GM12878 (cell line): ENCODE measurements around the gene WHRN. TPM values are rescaled to one million over a fixed set of nuclear protein-coding genes. Genes with fewer than 3 reads are reported as not detected.

Source experiments
- ATAC-seq: fragments of 200-7000 bp; cut with Tn5 transposase; 3 replicates; pipeline ENCODE4 v1.9.1; 2020; ENCODE audit warnings: mild to moderate bottlenecking, moderate library complexity
- BruUV-seq: library from RNA; stranded (reverse); fragments of 400-500 nt; replicated peaks from 2 replicates; lab custom pipeline; 2021; lab: Mats Ljungman, UMichigan
- CTCF ChIA-PET: fragments of 300-600 bp; sonication (Branson Sonifier 250); formaldehyde crosslinking; extraction: SDS; loops from one replicate; lab custom pipeline; 2021; ENCODE audit warnings: inconsistent platforms; lab: Yijun Ruan, JAX
- POLR2A ChIA-PET: fragments of 350-600 bp; formaldehyde crosslinking; extraction: SDS; loops from one replicate; lab custom pipeline; 2021; ENCODE audit warnings: inconsistent platforms; lab: Charles Lee
- RAD21 ChIA-PET: fragments of 300-600 bp; sonication (Branson Sonifier 250); formaldehyde crosslinking; loops from one replicate; lab custom pipeline; 2023; ENCODE audit warnings: antibody characterized with exemption; ENCODE audit not compliant: unreplicated experiment; lab: Charles Lee
- SMC1A ChIA-PET: fragments of 300-600 bp; sonication (Branson Sonifier 250); formaldehyde crosslinking; loops from one replicate; lab custom pipeline; 2023; ENCODE audit not compliant: unreplicated experiment, uncharacterized antibody; lab: Charles Lee
- DNase-seq: peaks from one replicate; pipeline ENCODE4 v3.0.0-alpha.2; 2011; ENCODE audit warnings: low read depth, low spot score
- FAIRE-seq: peaks from 3 replicates; lab custom pipeline; 2011; peaks lifted over from hg19 to GRCh38; lab: Jason Lieb, UNC
- H2AFZ ChIP-seq: 2 replicates; pipeline ENCODE4 v1.6.0; 2011; ENCODE audit warnings: low read depth, low read length, control low read depth; ENCODE audit not compliant: control insufficient read depth
- H3K27ac ChIP-seq: 2 replicates; pipeline ENCODE4 v1.5.1; 2011; ENCODE audit warnings: control low read depth; ENCODE audit not compliant: control insufficient read depth, insufficient read depth
- H3K27me3 ChIP-seq, 2 experiments: replicated peaks in 1 of 2; 2 replicates each; pipeline versions ENCODE4 v1.6.0 to v1.6.1; 2011; ENCODE audit warnings: low read length in 1 of 2; ENCODE audit not compliant: control insufficient read depth in 2 of 2, insufficient read depth in 2 of 2
- H3K36me3 ChIP-seq, 2 experiments: 2 replicates each; pipeline ENCODE4 v1.5.1; 2011; ENCODE audit warnings: low read length in 1 of 2; ENCODE audit not compliant: control insufficient read depth in 2 of 2, insufficient read depth in 2 of 2
- H3K4me1 ChIP-seq: 2 replicates; pipeline ENCODE4 v1.6.1; 2011; ENCODE audit warnings: mild to moderate bottlenecking, low read length, moderate library complexity, mixed read lengths; ENCODE audit not compliant: control insufficient read depth, insufficient read depth
- H3K4me2 ChIP-seq: 2 replicates; pipeline ENCODE4 v1.6.0; 2011; ENCODE audit warnings: control low read depth; ENCODE audit not compliant: control insufficient read depth, insufficient read depth
- H3K4me3 ChIP-seq: fragments of 200-600 bp; sonication (generic); 2 replicates; pipeline ENCODE4 v1.5.1; 2016
- H3K79me2 ChIP-seq: 2 replicates; pipeline ENCODE4 v1.6.0; 2011; ENCODE audit warnings: low read length; ENCODE audit not compliant: control insufficient read depth, insufficient read depth
- H3K9ac ChIP-seq: 2 replicates; pipeline ENCODE4 v1.8.0; 2011; ENCODE audit warnings: low read length, control low read depth, mixed read lengths; ENCODE audit not compliant: control insufficient read depth, insufficient read depth
- H3K9me3 ChIP-seq: replicated peaks from 3 replicates; pipeline ENCODE4 v1.5.1; 2011; ENCODE audit warnings: mild to moderate bottlenecking, low read length; ENCODE audit not compliant: control insufficient read depth, insufficient read depth
- H4K20me1 ChIP-seq: 2 replicates; pipeline ENCODE4 v1.6.0; 2011; ENCODE audit not compliant: control insufficient read depth, insufficient read depth
- PKNOX1 ChIP-seq: fragments of 450-650 bp; IDR thresholded peaks from 2 replicates; pipeline ENCODE4 v1.6.1; 2016; ENCODE audit warnings: mild to moderate bottlenecking
- SPI1 ChIP-seq: IDR thresholded peaks from 2 replicates; pipeline ENCODE4 v1.6.1; 2011; ENCODE audit warnings: low read depth, mild to moderate bottlenecking, low read length, moderate library complexity, borderline replicate concordance; ENCODE audit not compliant: insufficient read depth
- USF1 ChIP-seq: IDR thresholded peaks from 2 replicates; pipeline ENCODE4 v1.6.1; 2011; ENCODE audit warnings: borderline replicate concordance, low read depth, mild to moderate bottlenecking, moderate library complexity, mixed read lengths, low read length; ENCODE audit not compliant: insufficient read depth; ENCODE audit errors: extremely low read length
- WGBS: methylation state at CpG from one replicate; pipeline ENCODE4 v1.1.6; 2016; ENCODE audit warnings: low lambda C conversion rate; ENCODE audit not compliant: insufficient replicate concordance, insufficient coverage; ENCODE audit errors: missing lambda C conversion rate; 5-methylcytosine and 5-hydroxymethylcytosine counted together
- in situ Hi-C: fragments of 300-500 bp; cut with MboI; formaldehyde crosslinking; loops from 9 replicates; pipeline ENCODE4 v1.14.3; 2018; ENCODE audit warnings: mixed read lengths
- intact Hi-C: fragments of 100-400 bp; cut with micrococcal nuclease; formaldehyde crosslinking; loops from one replicate; pipeline ENCODE4 v1.14.2; 2022; ENCODE audit not compliant: unreplicated experiment
- polyA plus RNA-seq, 11 experiments: library from polyadenylated mRNA; depleted of rRNA in 4 of 11; unstranded in 6 of 11; stranded (reverse) in 5 of 11; fragments of >200 nt; fragmentation: Nextera tagmentation in 4 of 11; fragmentation: Illumina TruSeq in 1 of 11; extraction: Ambion mirVana in 4 of 11; extraction: Trizol in 1 of 11; gene quantifications; 1 replicate in 1 of 11; 2 replicates in 10 of 11; pipeline versions ENCODE4 v1.2.1 to v1.2.3, GENCODE V29; 2011 to 2016; ENCODE audit warnings: inconsistent platforms in 2 of 11, missing spikeins in 2 of 11, low read depth in 1 of 11
- total RNA-seq, 4 experiments: library from RNA; depleted of rRNA in 3 of 4; stranded (reverse); fragments of >200 nt in 3 of 4; fragmentation: Illumina TruSeq in 1 of 4; extraction: Trizol in 1 of 4; gene quantifications; 2 replicates each; pipeline versions ENCODE4 v1.2.1 to v1.2.3, GENCODE V29; 2013 to 2021

The WHRN gene
- total and polyA plus RNA-seq, 10 of the 15 experiments (the other 5 are each of a cell fraction or from before 2014, with no cell fraction given) = 0.04 to 18.2 (median 0.68) TPM; not detected in 1

- no peak for ATAC-seq
- H3K36me3 ChIP-seq = no peaks in the 10 kb centered on the region
- no TSS peak for BruUV-seq
- no peak for FAIRE-seq
- H3K4me2 ChIP-seq = no peak overlapping the region
- H3K27me3 ChIP-seq = peaks cover 3 to 5% of the 10 kb centered on the region in 2 experiments; a peak in 2 of 4 replicates
- H4K20me1 ChIP-seq = no peaks in the 10 kb centered on the region
- H2AFZ ChIP-seq = no peak overlapping the region
- intact Hi-C loops = no loop called here
- H3K27ac ChIP-seq = no peak overlapping the region
- H3K79me2 ChIP-seq = no peaks in the 10 kb centered on the region
- peaks cover 1% of the 10 kb centered on the region; the same call in 1 of the 2 replicates for H3K4me1 ChIP-seq
- CTCF ChIA-PET = no interaction called here
- H3K4me3 ChIP-seq = no peak overlapping the region
- WGBS = 46% methylated on average over 10 of the region's 10 CpGs
- SMC1A ChIA-PET = no interaction called here
- POLR2A ChIA-PET = interaction anchor here (0.6 kb wide), 1 partner anchor 515 kb away, joined by 4 read pairs; no protein-coding TSS in a partner anchor
- no peak overlapping the region for H3K9ac ChIP-seq
- in situ Hi-C loops = no loop called here
- no peak for DNase-seq
- TF ChIP-seq PKNOX1 = no peak
- TF ChIP-seq USF1 = no peak
- peak; percentile 9; the same call in 1 of the 2 replicates for TF ChIP-seq SPI1
- no peaks in the 10 kb centered on the region for H3K9me3 ChIP-seq
- RAD21 ChIA-PET = no interaction called here
Measured at GRCh38 chr9:114513055-114513958, 8.0 kb upstream of the WHRN start.
